ENCODE results near the gene MED13L. TPM values are rescaled to one million over a fixed set of nuclear protein-coding genes. Genes with fewer than 3 reads are reported as not detected.

MED13L gene
- total RNA-seq, 1 experiment from 2014 or later, result 80.5 TPM

DNA sequence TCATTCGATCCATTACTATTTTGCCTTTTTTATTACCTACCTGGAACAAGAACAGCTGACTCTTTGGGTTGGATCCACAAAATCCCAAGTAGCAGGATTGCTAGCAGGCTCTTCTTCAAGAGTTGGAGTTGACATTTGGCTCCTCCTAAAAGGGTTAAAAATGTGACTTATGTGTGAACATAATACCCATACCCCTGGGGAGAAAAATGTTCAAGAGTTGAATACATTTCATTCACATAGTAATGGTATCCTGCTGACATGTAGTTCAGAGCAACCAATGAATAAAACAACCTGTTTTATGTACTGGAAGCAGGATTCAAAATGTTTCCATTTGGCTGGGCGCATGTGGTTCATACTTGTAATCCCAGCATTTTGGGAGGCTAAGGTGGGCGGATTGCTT, 264.7 kb downstream of the MED13L start (continued):
- TF ChIP-seq NFE2L1 (CRISPR knock-in tag; IDR thresholded peaks at IDR 0.05) (no peak), ARID4B (CRISPR knock-in tag; IDR thresholded peaks at IDR 0.05; ENCODE audit: borderline replicate concordance) (no peak), FOXK1 (CRISPR knock-in tag; IDR thresholded peaks at IDR 0.05) (no peak), FOXP1 (CRISPR knock-in tag; IDR thresholded peaks at IDR 0.05; ENCODE audit: borderline replicate concordance) (no peak), ZNF219 (CRISPR knock-in tag; IDR thresholded peaks at IDR 0.05; ENCODE audit: borderline replicate concordance) (no peak)
- TF ChIP-seq, protein P1, sequence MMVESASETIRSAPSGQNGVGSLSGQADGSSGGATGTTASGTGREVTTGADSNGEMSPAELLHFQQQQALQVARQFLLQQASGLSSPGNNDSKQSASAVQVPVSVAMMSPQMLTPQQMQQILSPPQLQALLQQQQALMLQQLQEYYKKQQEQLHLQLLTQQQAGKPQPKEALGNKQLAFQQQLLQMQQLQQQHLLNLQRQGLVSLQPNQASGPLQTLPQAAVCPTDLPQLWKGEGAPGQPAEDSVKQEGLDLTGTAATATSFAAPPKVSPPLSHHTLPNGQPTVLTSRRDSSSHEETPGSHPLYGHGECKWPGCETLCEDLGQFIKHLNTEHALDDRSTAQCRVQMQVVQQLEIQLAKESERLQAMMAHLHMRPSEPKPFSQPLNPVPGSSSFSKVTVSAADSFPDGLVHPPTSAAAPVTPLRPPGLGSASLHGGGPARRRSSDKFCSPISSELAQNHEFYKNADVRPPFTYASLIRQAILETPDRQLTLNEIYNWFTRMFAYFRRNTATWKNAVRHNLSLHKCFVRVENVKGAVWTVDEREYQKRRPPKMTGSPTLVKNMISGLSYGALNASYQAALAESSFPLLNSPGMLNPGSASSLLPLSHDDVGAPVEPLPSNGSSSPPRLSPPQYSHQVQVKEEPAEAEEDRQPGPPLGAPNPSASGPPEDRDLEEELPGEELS (CRISPR knock-in tag; IDR thresholded peaks at IDR 0.05), result no peak

- ChIA-PET POLR2A (no interaction called here), CTCF (interaction anchor here (1.0 to 2.0 kb wide), 2 partner anchors 13 to 28 kb away, joined by 4 read pairs; no protein-coding TSS in a partner anchor)
- Mint-ChIP-seq H3K27ac (no peak overlapping the region; the same call in 1 of the 2 replicates), H3K9me3 (no peaks in the 10 kb centered on the region), H3K27me3 (ENCODE audit: low read depth) (no peaks in the 10 kb centered on the region), H3K4me3 (no peak overlapping the region), H3K4me1 (peaks cover 9% of the 10 kb centered on the region), H3K36me3 (peaks cover 25% of the 10 kb centered on the region)
- DNase-seq (ENCODE audit: low spot score) (no peak), ATAC-seq (no peak)
- TF ChIP-seq GRHL2 (CRISPR knock-in tag; IDR thresholded peaks at IDR 0.05; ENCODE audit: insufficient replicate concordance, severe bottlenecking) (no peak), ZNF138 (CRISPR knock-in tag; conservative IDR thresholded peaks at IDR 0.05) (no peak), ZBTB43 (CRISPR knock-in tag; IDR thresholded peaks at IDR 0.05) (no peak), RORB (CRISPR knock-in tag; IDR thresholded peaks at IDR 0.05) (no peak), ZNF425 (CRISPR knock-in tag; conservative IDR thresholded peaks at IDR 0.05) (no peak)
- TF ChIP-seq, protein P2, sequence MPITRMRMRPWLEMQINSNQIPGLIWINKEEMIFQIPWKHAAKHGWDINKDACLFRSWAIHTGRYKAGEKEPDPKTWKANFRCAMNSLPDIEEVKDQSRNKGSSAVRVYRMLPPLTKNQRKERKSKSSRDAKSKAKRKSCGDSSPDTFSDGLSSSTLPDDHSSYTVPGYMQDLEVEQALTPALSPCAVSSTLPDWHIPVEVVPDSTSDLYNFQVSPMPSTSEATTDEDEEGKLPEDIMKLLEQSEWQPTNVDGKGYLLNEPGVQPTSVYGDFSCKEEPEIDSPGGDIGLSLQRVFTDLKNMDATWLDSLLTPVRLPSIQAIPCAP (CRISPR knock-in tag; IDR thresholded peaks at IDR 0.05), result no peak
- TF ChIP-seq, protein P3, sequence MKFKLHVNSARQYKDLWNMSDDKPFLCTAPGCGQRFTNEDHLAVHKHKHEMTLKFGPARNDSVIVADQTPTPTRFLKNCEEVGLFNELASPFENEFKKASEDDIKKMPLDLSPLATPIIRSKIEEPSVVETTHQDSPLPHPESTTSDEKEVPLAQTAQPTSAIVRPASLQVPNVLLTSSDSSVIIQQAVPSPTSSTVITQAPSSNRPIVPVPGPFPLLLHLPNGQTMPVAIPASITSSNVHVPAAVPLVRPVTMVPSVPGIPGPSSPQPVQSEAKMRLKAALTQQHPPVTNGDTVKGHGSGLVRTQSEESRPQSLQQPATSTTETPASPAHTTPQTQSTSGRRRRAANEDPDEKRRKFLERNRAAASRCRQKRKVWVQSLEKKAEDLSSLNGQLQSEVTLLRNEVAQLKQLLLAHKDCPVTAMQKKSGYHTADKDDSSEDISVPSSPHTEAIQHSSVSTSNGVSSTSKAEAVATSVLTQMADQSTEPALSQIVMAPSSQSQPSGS (CRISPR knock-in tag; IDR thresholded peaks at IDR 0.05; ENCODE audit: borderline replicate concordance, low read depth), result no peak
- TF ChIP-seq, protein P4, sequence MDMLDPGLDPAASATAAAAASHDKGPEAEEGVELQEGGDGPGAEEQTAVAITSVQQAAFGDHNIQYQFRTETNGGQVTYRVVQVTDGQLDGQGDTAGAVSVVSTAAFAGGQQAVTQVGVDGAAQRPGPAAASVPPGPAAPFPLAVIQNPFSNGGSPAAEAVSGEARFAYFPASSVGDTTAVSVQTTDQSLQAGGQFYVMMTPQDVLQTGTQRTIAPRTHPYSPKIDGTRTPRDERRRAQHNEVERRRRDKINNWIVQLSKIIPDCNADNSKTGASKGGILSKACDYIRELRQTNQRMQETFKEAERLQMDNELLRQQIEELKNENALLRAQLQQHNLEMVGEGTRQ (CRISPR knock-in tag; IDR thresholded peaks at IDR 0.05), result no peak
- TF ChIP-seq, protein P5, sequence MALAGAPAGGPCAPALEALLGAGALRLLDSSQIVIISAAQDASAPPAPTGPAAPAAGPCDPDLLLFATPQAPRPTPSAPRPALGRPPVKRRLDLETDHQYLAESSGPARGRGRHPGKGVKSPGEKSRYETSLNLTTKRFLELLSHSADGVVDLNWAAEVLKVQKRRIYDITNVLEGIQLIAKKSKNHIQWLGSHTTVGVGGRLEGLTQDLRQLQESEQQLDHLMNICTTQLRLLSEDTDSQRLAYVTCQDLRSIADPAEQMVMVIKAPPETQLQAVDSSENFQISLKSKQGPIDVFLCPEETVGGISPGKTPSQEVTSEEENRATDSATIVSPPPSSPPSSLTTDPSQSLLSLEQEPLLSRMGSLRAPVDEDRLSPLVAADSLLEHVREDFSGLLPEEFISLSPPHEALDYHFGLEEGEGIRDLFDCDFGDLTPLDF (CRISPR knock-in tag; IDR thresholded peaks at IDR 0.05), result no peak
These were observed 266.3 kb downstream of the MED13L start for GRCh38 chr12:116011217-116011616.

Data from WTC11 (cell line).